ENCODE measurements around the gene NEGR1.

NEGR1 gene

GRCh38 chr1:72230746-72231145, 51.6 kb downstream of the NEGR1 start:
- DNase-seq (ENCODE audit: low read depth in 2 of 2) = no peak

GRCh38 chr1:72229893-72230292, 52.4 kb downstream of the NEGR1 start:
- DNase-seq (ENCODE audit: low read depth in 2 of 2) = no peak

- DNase-seq (ENCODE audit: low read depth in 2 of 2) = no peak
Observed at GRCh38 chr1:72227667-72228066, 54.7 kb downstream of the NEGR1 start.

- DNase-seq (ENCODE audit: low read depth in 2 of 2) = no peak
Observed at GRCh38 chr1:72224506-72224905, 57.8 kb downstream of the NEGR1 start.

GRCh38 chr1:72221811-72222210, 60.5 kb downstream of the NEGR1 start:
- DNase-seq (ENCODE audit: low read depth in 2 of 2) = no peak

GRCh38 chr1:72218141-72218739, 64.1 kb downstream of the NEGR1 start:
- no peak for DNase-seq (ENCODE audit: low read depth in 2 of 2)

GRCh38 chr1:72207059-72207458, 75.3 kb downstream of the NEGR1 start:
- DNase-seq (ENCODE audit: low read depth in 2 of 2) = no peak

GRCh38 chr1:72202761-72203160, 79.6 kb downstream of the NEGR1 start:
- no peak for DNase-seq (ENCODE audit: low read depth in 2 of 2)

GRCh38 chr1:72197786-72198185, 84.6 kb downstream of the NEGR1 start:
- DNase-seq (ENCODE audit: low read depth in 2 of 2) = no peak

GRCh38 chr1:72186733-72187307, 95.5 kb downstream of the NEGR1 start:
- no peak for DNase-seq (ENCODE audit: low read depth in 2 of 2)

- no peak for DNase-seq (ENCODE audit: low read depth in 2 of 2)
Observed at GRCh38 chr1:72184099-72184701, 98.1 kb downstream of the NEGR1 start.

GRCh38 chr1:72182859-72183258, 99.5 kb downstream of the NEGR1 start:
- no peak for DNase-seq (ENCODE audit: low read depth in 2 of 2)

GRCh38 chr1:72178266-72178665, 104.1 kb downstream of the NEGR1 start:
- DNase-seq (ENCODE audit: low read depth in 2 of 2) = no peak

- DNase-seq (ENCODE audit: low read depth in 2 of 2) = no peak
Observed at GRCh38 chr1:72177711-72178110, 104.6 kb downstream of the NEGR1 start.

- no peak for DNase-seq (ENCODE audit: low read depth in 2 of 2)
Observed at GRCh38 chr1:72170246-72170645, 112.1 kb downstream of the NEGR1 start.

- no peak for DNase-seq (ENCODE audit: low read depth in 2 of 2)
Observed at GRCh38 chr1:72166426-72166825, 115.9 kb downstream of the NEGR1 start.

GRCh38 chr1:72150508-72150907, 131.8 kb downstream of the NEGR1 start:
- no peak for DNase-seq (ENCODE audit: low read depth in 2 of 2)

- no peak for DNase-seq (ENCODE audit: low read depth in 2 of 2)
Observed at GRCh38 chr1:72141875-72142274, 140.5 kb downstream of the NEGR1 start.

- DNase-seq (ENCODE audit: low read depth in 2 of 2) = no peak
Observed at GRCh38 chr1:72140222-72140621, 142.1 kb downstream of the NEGR1 start.

GRCh38 chr1:72137656-72138055, 144.7 kb downstream of the NEGR1 start:
- DNase-seq (ENCODE audit: low read depth in 2 of 2) = no peak

GRCh38 chr1:72129869-72130268, 152.5 kb downstream of the NEGR1 start:
- DNase-seq (ENCODE audit: low read depth in 2 of 2) = no peak

- no peak for DNase-seq (ENCODE audit: low read depth in 2 of 2)
Observed at GRCh38 chr1:72122099-72122880, 160.0 kb downstream of the NEGR1 start.

- DNase-seq (ENCODE audit: low read depth in 2 of 2) = no peak
Observed at GRCh38 chr1:72119491-72119890, 162.8 kb downstream of the NEGR1 start.

Measured in stimulated activated CD8-positive, alpha-beta memory T cell treated with anti-CD3 and anti-CD28 coated beads, Interleukin-7, amount 100 ng/mL, for 1 hour (primary cell).